Frontal cortex (tissue), 4 donors: ENCODE measurements around the gene IL18RAP. TPM values are rescaled to one million over a fixed set of nuclear protein-coding genes. Genes with fewer than 3 reads are reported as not detected.

ENCODE experiments used
- DNase-seq, 2 donors: peaks; one replicate each; pipeline ENCODE4 v3.0.0; 2012; ENCODE audit warnings: low spot score in 2 of 2
- FAIRE-seq: peaks from 2 replicates; lab custom pipeline; 2012; peaks lifted over from hg19 to GRCh38; lab: Jason Lieb, UNC
- total RNA-seq: library from RNA; depleted of rRNA; stranded (reverse); fragments of >200 nt; gene quantifications from one replicate; pipeline ENCODE4 v1.2.3, GENCODE V29; 2014
- donor health status: control.
- donor health status: control.
- donor health status: control.

IL18RAP gene
- total RNA-seq, 1 donor from 2014 or later = 0.41 TPM

DNA sequence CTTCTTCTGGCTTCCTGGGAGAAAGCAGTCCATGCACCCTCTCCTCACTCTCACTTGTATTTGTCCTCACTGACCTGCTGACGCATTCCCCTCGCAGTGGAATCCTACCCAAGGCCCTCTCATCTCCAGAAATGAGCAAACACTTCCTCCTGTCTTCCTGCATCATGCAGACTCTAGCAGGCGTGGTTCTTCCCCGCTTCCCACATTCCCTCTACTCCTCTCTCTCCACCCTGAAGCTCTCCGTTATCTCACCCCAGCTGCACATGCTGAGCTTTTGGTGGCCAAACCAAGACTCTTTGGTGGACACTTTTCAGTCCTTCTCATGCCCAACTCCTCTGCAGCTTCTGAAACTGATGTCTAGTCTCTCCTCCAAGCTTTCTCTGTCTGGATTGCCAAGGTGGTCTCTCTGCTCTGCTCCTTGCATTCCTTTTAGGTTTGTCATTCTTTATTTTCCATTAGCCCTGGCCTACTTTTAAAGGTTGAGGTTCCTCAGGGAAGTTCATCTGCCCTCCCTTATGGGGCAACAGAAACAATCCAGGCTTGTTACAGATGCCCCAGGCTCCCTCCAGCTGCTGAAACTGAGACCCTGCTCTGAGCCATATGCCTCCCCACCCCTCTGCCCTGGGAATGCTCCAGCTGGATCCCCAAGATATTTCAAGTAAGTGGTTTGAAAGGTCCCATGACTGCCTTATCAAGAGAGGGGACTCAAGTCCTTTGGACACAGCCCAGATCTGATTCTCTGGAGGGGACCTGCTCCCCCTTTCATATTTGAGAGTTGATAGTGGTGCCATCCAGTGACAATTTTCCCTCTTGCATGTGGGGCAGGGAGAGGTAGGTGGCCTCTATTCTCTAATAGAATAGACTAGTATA lies 835 bp upstream of the IL18RAP start:
- DNase-seq (no peak), FAIRE-seq (no peak)

DNA sequence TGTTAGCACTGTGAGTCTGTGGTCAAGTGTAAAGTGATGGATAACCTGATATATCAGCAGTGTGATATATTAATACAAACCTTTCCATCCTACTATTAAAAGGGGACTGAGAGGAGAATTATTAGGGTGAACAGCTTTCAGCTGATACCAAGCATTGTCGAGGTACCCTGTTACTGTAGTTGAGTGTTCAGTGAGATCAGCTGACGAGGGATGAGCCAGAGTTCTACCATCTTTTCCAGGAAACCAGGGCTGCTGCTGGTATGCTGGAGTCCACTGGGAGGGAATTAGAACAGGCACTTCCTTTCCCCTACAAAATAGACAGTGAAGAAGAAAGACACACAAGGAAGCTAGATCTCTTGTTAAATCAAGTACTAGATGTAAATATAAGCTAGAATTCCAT lies 408 bp downstream of the IL18RAP start:
- DNase-seq (no peak), FAIRE-seq (no peak)

DNA sequence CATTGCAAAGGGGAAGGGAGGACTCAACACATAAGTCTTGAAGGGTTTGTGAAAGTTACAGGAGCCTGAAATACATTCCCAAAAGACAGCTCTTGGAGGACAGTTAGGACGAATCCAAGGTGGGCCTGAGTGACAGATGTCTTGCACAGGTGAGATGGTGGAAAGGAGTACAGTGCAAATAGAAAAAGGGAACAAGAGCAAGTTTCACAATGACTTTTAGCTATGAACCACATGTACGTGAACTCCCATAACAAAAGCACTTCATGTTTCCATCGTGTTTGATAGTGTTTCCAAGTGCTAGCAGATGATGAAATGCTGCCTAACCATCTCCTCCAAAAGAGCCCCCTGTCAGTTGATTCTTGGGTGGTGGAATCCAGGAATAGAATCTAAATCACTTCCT lies 1.8 kb downstream of the IL18RAP start:
- DNase-seq (no peak), FAIRE-seq (no peak)

DNA sequence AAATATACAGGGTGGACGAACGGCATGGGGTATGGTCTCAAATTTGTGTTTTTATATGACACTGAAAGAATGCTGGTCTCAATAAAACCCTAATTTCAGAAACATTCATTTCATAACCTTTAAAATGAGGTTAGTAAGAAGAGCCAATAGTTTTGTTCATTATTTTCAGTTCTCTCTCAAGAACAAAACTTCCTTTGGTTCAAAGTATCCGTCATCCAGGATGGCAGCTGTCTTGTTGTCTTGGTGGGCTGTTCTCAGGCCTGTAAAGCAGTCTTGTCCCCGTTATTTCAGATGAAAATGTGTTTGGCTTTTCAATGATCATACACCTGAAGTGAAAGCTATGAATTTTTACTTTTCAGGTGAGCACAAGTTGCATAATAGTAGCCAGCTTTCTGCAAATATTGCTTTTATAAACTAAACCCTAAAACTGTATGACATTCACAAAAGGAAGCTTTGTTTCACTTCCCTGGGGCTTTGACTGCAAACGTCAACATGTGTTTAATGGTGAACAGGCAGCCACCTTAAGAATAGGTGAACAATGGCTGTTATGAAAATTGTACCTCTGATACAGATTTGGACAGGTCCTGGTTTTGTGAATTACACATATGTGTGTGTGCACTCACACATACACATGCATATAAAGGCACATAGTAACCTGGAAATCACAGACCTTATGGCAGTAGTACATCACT lies 2.6 kb downstream of the IL18RAP start:
- DNase-seq = no peak
- FAIRE-seq = no peak

DNA sequence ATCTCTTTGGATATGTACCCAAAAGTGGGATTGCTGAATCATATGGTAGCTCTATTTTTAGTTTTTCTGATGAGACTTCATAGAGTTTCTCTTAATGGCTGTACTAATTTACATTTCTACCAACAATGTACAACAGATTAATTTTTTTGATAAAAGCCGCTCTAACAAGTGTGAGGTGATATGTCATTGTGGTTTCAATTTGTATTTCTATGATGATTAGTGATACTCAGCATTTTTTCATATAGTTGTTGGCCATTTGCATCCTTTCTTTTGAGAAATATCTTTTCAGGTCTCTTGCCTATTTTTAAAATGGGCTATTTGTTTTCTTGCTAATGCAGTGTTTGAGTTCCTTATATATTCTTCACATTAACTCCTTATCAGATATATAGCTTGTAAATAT lies 4.3 kb downstream of the IL18RAP start:
- DNase-seq (no peak), FAIRE-seq (no peak)

DNA sequence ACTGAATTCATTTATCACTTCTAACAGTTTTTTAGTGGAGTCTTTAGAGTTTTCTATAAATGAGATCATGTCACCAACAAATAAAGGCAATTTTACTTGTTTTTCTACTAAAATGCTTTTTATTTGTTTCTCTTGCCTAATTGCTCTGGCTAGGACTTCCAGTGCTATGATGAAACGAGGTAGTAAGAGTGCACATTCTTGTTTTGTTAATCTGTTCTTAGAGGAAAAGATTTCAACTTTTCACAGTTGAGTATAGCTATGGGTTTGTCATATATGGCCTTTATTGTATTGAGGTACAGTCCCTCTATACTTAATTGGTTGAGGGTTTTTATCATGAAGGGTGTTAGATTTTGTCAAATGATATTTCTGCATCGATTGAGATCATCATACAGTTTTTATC lies 5.6 kb downstream of the IL18RAP start:
- DNase-seq = no peak
- FAIRE-seq = no peak

DNA sequence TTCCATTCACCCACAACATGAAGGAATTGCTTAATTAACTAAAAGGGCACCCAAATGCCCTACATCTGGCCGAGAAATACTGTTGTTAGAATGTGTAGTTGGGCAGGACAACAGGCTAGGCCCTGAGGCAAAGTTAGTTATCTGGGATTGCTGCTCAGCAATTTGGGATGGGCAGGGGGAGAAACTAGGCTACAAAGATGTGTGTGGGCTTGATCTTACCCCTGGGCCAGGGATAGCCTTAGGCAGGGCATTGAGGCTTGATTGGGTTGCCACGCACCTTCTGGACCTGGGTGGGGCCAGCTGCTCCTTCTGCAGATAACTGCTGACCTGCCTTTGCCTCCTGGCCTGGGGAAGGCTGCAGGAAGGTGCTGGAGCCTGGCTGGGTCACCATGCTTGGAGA lies 9.4 kb downstream of the IL18RAP start:
- no peak for FAIRE-seq

DNA sequence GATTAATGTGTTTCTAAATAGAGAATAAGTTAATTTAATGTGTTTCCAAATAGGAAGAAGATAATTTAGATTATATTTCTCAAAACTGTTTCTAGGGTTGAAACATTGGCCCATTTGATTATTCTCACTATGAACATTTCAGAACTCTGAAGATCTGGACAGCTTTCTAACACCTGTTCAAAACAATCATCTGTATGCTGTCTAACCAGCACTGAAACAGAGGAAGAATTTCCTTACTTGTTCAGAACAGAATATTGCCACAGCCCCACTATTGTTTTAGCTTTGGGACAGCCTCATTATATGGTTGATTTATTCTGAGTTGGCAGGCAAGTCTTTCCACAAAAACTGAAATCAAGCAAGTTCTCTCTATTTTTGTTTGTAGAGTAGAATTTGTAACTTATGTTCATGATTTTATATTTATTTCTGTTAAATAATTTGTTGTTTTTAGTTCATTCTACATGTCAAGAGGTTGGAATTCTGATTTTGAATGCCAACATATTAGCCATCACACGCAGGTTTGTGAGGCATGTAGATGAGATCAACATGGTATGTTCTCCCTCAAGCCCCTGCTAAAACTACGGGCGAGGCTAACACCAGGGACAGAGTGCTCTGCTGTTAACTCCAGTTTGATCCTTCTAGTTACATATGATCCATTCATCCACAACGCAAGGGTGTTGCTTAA lies 11.2 kb downstream of the IL18RAP start:
- DNase-seq = no peak
- no peak for FAIRE-seq

More for the DNA sequence above, 9.4 kb downstream of the IL18RAP start:
- no peak for DNase-seq

DNA sequence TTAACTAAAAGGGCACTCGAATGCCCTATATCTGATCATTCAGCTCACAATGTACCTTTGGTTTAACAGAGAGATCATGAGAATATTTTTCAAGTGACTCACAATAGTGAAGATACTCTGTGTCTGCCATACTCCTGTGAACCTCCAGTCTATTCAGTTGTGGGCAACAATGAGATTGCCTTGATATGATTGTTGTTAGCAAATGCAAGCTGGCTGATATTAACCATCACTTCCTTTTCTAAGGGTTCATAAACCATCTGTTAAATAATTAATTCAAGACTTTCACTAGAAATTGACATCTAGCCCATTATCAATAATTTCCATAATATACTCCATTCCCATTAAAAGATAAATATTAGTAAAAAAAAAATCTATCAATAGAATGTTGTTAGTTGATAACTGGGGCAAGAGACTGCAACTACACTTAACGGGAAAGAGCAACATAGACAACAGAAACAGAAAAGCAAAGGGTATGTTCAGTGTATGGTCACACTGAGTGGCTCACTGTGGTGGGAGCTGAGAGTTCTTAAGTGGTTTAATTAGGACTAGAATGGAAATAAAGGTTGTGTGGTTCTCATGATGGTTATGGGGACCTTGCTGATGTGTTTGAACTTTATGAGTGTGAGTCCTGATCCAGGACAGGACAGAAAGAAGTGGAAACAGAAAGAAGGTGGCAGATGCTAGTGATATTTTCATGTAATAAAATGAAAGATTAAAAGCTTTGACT lies 11.9 kb downstream of the IL18RAP start:
- no peak for FAIRE-seq
- DNase-seq = no peak

DNA sequence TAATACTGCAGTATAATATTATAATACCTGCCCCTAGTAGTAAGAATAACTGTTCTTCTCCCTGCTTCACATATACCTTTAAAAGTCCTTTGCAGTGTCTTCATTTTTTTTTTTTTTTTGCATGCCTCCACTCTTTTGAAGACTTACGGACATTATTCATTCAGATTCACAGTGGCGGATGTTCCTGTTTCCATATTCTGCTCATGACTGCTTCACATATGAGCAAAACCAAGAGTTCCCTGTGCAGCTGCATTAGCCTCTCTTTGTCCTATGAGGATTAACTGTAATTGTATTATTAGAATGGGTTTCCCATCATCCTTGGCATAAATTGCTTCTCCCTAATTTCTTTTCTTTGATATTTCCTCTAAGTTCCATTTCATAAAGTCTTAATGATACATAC lies 12.8 kb downstream of the IL18RAP start:
- no peak for DNase-seq

DNA sequence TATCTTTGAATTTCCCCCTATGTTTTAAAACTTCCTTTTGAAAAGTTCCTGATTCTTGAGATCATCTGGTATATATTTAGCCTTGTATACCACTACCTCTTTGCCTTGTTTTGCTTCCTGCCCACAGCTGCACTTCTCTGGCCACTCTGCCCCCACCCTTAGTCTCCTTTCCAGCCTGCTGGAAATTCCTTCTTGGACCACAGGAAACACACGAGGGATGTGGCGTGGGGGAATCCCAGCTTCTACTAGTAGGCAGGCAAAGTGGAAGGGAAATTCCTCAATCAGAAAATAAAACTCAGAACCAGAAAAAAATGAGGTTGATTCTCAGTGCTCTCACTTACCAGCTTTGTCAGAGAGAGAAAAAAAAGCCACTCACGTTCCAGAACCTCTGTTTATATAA lies 13.4 kb downstream of the IL18RAP start:
- no peak for DNase-seq
- no peak for FAIRE-seq

More for the DNA sequence above, 12.8 kb downstream of the IL18RAP start:
- no peak for FAIRE-seq

DNA sequence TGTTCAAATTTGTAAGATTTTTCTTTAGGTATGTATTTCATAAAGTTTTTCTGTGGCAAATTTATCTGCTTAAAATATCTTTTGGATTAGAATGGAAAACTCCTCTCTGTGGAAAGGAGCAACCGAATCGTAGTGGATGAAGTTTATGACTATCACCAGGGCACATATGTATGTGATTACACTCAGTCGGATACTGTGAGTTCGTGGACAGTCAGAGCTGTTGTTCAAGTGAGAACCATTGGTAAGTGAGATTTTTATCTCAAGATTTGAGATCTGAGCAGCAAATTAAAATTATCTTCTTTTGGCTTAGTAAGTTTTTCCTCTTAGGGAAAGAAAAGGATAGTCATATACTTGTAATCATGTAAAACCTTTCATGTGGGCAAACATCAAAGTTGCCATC lies 14.2 kb downstream of the IL18RAP start:
- no peak for FAIRE-seq
- no peak for DNase-seq

DNA sequence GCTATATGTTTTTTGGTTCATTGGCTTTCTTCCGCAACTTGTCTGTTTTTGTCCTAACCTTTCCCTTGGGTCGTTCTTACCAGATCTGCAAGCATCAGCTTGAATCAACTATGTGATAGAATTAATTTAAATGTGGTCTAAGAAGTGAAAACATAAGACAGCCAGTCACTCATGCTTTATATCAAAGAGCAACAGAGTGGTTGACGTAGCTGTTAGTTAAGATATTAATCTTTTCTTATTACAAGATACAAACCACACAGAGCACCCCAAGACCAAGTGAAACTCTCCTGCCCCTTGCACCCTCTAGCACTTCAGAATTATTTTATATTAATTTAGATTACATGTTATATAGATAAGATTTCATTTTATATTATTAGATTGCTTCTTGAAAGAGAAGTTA lies 15.2 kb downstream of the IL18RAP start:
- DNase-seq (no peak), FAIRE-seq (no peak)

DNA sequence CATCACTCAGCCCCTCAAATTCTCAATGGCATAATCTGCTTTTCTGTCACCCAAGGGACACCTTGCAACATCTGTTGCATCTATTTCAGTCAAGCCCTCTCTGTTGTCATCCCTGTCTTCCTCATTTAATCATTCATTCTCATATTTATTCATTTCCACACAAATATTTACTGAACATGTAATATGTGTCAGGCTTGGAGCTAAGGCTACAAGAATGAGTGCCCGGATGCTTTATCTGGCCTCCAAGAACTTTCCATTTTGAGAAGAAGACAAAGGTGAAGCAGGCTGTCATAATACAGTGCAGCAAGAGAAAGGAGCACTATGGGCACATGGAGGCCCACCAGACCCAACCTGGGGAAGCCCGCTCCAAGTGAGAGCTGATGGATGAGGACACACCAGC lies 15.6 kb downstream of the IL18RAP start:
- no peak for FAIRE-seq
- DNase-seq = no peak

DNA sequence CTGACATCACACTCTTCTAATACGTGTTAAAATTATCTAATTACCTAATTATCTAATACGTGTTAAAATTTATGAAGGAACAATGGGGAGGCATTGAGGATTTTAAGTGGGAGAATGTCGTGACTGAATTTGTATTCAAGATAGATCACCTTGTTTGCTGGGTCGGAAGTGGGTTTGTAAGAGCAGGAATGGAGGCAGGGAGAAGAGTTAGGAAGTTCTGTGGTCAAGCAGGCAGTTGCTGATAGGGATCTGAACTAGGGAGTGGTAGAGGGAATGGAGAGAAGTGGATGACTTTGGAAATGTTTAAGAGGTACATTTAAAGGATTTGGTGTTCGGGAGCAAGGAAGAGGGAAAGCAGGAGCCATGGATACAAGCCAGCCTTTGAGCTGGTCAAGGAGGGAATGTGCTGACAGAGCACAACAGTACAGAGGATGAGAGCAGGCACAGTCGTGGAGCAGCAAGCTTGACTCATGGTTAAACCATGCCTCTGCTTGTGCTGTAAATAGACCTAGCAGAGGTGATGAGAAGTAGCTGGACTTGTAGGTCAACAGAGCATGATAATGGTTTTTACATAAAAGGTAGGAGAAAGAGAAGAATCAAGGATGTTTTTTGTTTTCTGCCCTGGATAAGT lies 16.2 kb downstream of the IL18RAP start:
- FAIRE-seq (no peak), DNase-seq (no peak)

DNA sequence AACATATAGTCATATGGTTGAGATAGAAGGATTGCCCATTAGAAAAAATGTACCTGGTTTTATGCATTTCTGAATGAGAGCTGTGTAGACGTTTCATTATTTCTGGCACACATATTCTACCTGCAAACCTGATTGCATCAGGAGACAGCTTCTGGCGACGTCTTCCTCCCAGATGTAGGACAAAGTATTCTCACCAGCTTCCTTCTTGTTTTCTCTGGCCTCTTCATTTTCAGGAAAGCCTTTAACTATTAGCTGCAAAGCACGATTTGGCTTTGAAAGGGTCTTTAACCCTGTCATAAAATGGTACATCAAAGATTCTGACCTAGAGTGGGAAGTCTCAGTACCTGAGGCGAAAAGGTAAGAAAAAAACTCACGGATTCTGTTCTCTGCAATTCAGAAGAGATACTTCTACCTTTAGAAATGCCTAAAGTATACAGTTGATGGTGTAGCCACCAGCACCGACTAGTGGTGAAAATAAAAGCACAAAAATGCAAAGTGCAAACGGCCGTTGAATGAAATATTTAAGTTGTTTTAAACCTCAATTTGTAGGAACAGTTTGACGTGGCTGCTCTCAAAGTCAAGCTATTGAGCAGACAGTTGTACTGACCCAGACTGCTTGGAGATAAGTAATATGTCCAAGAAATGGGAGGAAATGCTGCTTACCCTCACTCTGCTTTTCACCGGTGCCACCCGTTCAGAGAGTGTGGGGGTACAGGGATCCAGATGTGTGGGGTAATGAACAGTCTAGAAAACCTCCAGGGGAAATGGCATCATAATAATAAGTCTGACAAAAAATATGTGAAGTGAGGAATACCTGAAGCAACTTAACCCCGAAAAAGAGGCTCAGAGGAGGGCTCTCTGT lies 20.2 kb downstream of the IL18RAP start:
- DNase-seq (peak in 1 of 2 donors; percentile 20), FAIRE-seq (no peak)

DNA sequence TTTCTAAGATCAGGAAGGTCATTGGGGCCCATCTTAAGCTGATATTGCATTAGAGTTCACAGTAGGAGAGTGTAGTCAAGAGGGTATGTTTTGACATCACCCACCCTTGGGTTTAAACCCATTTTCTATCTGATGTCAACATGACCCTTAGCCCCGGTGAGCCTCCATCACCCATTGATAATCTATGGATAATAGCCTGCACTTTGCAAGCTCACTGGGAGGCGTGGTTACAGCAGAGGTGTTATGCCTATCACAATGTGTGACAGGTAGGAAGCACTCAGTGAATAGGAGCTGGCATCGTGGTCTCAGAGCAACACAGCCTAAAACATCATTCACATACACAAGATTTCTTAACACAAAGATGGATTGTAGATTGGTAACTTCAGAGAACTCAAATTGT lies 21.3 kb downstream of the IL18RAP start:
- FAIRE-seq (no peak), DNase-seq (no peak)

DNA sequence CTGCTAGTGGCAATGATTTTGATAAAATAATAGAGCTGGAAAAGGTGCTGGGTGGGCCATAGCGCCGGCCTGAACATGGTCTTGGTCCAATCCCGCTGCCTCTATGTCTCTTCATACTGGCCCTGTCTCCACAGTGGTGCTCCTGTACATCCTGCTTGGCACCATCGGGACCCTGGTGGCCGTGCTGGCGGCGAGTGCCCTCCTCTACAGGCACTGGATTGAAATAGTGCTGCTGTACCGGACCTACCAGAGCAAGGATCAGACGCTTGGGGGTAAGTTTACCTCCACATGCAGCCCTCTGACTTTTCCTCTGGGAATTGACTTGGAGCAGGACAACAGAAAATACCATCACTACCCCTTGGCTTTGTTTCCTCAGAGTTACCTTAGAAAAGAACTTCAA lies 24.0 kb downstream of the IL18RAP start:
- no peak for FAIRE-seq
- no peak for DNase-seq
